ENCODE measurements around the gene ITPK1.

ITPK1 gene

DNA sequence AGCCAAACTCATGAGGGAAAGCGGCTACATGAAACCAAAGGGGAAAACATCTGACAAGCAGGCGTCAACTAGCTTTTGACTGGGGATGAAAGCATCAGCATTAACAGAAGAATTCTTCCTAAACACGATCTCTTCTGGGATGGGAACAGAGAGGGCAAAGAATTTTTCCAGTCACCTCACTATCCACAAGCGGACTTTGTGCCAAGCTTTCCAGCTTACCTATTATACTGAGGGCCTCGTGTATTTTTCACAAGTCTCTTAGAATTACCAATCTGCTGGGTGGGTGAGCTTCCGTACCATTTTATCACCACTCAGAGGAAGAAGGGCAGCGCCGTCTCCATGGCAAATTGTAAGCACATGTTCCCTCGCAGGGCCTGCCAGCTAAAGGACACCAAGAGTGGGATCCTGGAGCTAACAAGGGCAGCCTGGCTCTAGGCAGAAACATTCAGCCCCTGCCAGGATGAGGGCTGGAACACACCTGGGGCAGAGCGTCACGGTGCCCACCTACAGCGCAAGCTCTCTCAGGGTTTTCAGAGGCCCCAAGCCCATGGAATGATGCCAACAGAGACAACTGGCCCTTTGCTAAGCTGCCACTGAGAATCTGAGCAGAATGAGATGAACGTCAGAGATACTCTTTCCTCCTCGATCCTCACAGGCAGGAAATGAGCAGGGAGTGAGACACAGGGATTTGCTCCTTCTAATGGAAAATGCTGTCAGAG, 118.2 kb downstream of the ITPK1 start:
- H3K36me3 ChIP-seq (ENCODE audit: control insufficient read depth, insufficient read depth, low read length) = no peaks in the 10 kb centered on the region
- DNase-seq = no peak
- H3K27ac ChIP-seq (ENCODE audit: insufficient read depth, low read length, poor library complexity, severe bottlenecking) = no peak overlapping the region
- H3K4me3 ChIP-seq (ENCODE audit: insufficient read depth, low read depth, low read length, poor library complexity, severe bottlenecking) = no peak overlapping the region
- H3K4me1 ChIP-seq (ENCODE audit: control insufficient read depth, insufficient read depth, low read length, poor library complexity, severe bottlenecking) = no peaks in the 10 kb centered on the region
- H3K9me3 ChIP-seq (ENCODE audit: control insufficient read depth, low read length) = no peaks in the 10 kb centered on the region
- H3K27me3 ChIP-seq (replicated peaks; ENCODE audit: control insufficient read depth, insufficient read depth, low read length, poor library complexity, severe bottlenecking) = no peaks in the 10 kb centered on the region

DNA sequence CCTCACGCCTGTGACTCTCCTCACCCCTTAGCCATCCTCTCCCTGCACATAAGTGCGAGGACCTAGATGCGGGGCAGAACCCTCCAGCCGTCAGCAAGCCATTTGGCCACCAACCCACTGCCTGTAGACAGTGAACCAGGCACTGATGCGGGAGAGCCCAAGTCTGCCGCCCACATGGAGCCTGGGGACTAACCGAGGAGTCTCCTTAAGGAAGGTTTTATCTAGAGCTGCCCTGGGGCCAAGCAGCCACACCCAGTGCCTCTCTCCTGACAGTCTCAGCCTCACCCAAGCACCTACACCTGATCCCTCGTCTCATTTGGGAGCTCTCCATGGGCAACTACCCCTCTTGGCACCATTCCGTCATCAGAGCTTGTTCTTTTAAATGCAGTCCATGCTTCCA, 120.1 kb downstream of the ITPK1 start:
- Histone ChIP-seq H3K4me1 (ENCODE audit: control insufficient read depth, insufficient read depth, low read length, poor library complexity, severe bottlenecking) (no peaks in the 10 kb centered on the region), H3K4me3 (ENCODE audit: insufficient read depth, low read depth, low read length, poor library complexity, severe bottlenecking) (no peak overlapping the region), H3K9me3 (ENCODE audit: control insufficient read depth, low read length) (no peaks in the 10 kb centered on the region), H3K27ac (ENCODE audit: insufficient read depth, low read length, poor library complexity, severe bottlenecking) (no peak overlapping the region), H3K27me3 (replicated peaks; ENCODE audit: control insufficient read depth, insufficient read depth, low read length, poor library complexity, severe bottlenecking) (no peaks in the 10 kb centered on the region), H3K36me3 (ENCODE audit: control insufficient read depth, insufficient read depth, low read length) (peaks cover 3% of the 10 kb centered on the region)
- no peak for DNase-seq

DNA sequence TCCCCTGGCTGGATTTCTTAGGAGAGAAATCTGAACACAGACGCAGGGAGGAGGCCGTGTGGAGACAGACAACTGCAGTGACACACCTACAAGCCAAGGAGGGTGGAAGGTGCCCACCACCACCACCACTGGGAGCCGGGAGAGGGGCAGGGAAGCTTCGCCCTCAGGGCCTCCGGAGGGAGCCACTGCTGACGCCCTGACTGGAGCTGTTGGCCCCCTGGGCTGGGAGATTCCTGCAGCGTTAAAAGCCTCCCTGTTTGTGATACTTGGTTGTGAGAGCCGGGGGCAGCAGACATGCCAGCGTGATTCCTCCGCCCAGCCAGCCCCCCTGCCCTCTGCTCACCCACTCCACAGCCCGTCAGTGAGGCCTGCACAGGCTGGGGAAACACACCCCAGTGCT, 120.8 kb downstream of the ITPK1 start:
- no peaks in the 10 kb centered on the region for H3K9me3 ChIP-seq (ENCODE audit: control insufficient read depth, low read length)
- H3K4me1 ChIP-seq (ENCODE audit: control insufficient read depth, insufficient read depth, low read length, poor library complexity, severe bottlenecking) = no peaks in the 10 kb centered on the region
- H3K27me3 ChIP-seq (replicated peaks; ENCODE audit: control insufficient read depth, insufficient read depth, low read length, poor library complexity, severe bottlenecking) = no peaks in the 10 kb centered on the region
- DNase-seq = no peak
- peaks cover 3% of the 10 kb centered on the region for H3K36me3 ChIP-seq (ENCODE audit: control insufficient read depth, insufficient read depth, low read length)
- H3K27ac ChIP-seq (ENCODE audit: insufficient read depth, low read length, poor library complexity, severe bottlenecking) = no peak overlapping the region
- no peak overlapping the region for H3K4me3 ChIP-seq (ENCODE audit: insufficient read depth, low read depth, low read length, poor library complexity, severe bottlenecking)

DNA sequence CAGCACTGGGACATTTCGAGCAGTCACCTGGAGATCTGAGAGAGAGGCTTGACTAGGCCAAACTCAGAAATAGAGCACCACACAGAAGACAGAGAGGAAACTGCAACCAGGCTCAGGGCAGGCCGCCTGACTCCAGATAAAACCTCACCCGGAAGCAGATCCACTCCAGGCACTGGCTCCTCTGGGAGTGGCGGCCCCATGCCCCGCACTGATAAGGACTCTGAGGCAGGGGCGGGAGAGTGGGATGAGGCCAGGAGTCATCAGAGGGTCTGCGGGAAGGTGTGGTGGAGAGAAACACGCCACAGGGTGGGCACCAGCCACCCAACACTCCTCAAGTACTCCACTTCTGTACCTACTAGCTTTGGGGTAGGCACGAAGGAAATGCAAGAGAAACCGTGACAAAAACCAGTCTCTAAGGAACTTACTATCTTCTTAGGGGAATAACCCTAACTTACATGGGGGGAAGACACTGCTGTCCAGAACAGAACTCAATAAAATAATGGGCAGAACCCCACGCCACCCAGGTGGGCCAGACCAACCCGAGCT, 121.5 kb downstream of the ITPK1 start:
- no peaks in the 10 kb centered on the region for H3K27me3 ChIP-seq (replicated peaks; ENCODE audit: control insufficient read depth, insufficient read depth, low read length, poor library complexity, severe bottlenecking)
- H3K9me3 ChIP-seq (ENCODE audit: control insufficient read depth, low read length) = no peaks in the 10 kb centered on the region
- peaks cover 3% of the 10 kb centered on the region for H3K36me3 ChIP-seq (ENCODE audit: control insufficient read depth, insufficient read depth, low read length)
- no peak for DNase-seq
- no peaks in the 10 kb centered on the region for H3K4me1 ChIP-seq (ENCODE audit: control insufficient read depth, insufficient read depth, low read length, poor library complexity, severe bottlenecking)
- no peak overlapping the region for H3K4me3 ChIP-seq (ENCODE audit: insufficient read depth, low read depth, low read length, poor library complexity, severe bottlenecking)
- no peak overlapping the region for H3K27ac ChIP-seq (ENCODE audit: insufficient read depth, low read length, poor library complexity, severe bottlenecking)

DNA sequence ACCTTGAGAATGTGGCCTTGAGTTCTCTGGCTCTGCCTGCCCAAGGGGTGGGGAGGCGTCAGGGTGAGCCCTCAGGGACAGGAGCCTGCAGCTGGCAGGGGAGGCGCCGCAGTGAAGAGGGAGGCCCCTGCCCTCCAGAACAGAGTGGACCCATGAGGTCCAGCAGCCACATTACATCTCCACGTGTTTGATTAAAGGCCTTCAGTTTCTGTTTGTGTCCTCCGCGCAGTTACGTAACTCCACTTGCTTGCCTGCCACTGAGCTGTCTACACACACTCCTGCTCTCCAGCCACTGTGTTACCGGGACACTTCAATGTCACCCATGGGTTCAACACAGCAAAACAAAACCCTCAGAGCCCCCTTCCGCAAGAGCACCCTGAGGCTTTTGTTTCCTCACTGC, 122.4 kb downstream of the ITPK1 start:
- Histone ChIP-seq H3K4me1 (ENCODE audit: control insufficient read depth, insufficient read depth, low read length, poor library complexity, severe bottlenecking) (no peaks in the 10 kb centered on the region), H3K9me3 (ENCODE audit: control insufficient read depth, low read length) (no peaks in the 10 kb centered on the region), H3K27ac (ENCODE audit: insufficient read depth, low read length, poor library complexity, severe bottlenecking) (no peak overlapping the region), H3K4me3 (ENCODE audit: insufficient read depth, low read depth, low read length, poor library complexity, severe bottlenecking) (no peak overlapping the region), H3K27me3 (replicated peaks; ENCODE audit: control insufficient read depth, insufficient read depth, low read length, poor library complexity, severe bottlenecking) (no peaks in the 10 kb centered on the region), H3K36me3 (ENCODE audit: control insufficient read depth, insufficient read depth, low read length) (peaks cover 3% of the 10 kb centered on the region)
- no peak for DNase-seq

DNA sequence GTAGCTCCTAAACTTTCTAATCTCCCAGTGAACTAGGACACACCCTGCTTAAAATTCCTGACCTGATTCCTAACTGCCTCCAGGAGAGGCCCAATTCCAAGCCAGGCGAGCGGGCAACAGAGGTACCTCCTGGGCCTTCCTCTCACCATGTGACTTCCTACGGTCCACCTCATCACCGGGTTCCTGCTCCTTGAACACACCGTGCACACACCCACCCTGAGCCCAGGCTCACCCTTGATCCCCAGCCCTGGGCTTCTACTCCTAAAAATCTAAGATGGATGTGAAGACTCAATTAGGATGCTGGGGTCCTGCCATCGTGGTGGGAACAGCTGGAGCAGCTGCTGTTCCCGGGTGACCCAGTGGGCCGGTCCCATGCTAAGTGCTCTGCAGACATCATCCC, 124.2 kb downstream of the ITPK1 start:
- Histone ChIP-seq H3K27ac (ENCODE audit: insufficient read depth, low read length, poor library complexity, severe bottlenecking) (no peak overlapping the region), H3K9me3 (ENCODE audit: control insufficient read depth, low read length) (no peaks in the 10 kb centered on the region), H3K36me3 (ENCODE audit: control insufficient read depth, insufficient read depth, low read length) (peaks cover 3% of the 10 kb centered on the region), H3K4me3 (ENCODE audit: insufficient read depth, low read depth, low read length, poor library complexity, severe bottlenecking) (no peak overlapping the region), H3K4me1 (ENCODE audit: control insufficient read depth, insufficient read depth, low read length, poor library complexity, severe bottlenecking) (no peaks in the 10 kb centered on the region), H3K27me3 (replicated peaks; ENCODE audit: control insufficient read depth, insufficient read depth, low read length, poor library complexity, severe bottlenecking) (no peaks in the 10 kb centered on the region)
- DNase-seq = no peak

DNA sequence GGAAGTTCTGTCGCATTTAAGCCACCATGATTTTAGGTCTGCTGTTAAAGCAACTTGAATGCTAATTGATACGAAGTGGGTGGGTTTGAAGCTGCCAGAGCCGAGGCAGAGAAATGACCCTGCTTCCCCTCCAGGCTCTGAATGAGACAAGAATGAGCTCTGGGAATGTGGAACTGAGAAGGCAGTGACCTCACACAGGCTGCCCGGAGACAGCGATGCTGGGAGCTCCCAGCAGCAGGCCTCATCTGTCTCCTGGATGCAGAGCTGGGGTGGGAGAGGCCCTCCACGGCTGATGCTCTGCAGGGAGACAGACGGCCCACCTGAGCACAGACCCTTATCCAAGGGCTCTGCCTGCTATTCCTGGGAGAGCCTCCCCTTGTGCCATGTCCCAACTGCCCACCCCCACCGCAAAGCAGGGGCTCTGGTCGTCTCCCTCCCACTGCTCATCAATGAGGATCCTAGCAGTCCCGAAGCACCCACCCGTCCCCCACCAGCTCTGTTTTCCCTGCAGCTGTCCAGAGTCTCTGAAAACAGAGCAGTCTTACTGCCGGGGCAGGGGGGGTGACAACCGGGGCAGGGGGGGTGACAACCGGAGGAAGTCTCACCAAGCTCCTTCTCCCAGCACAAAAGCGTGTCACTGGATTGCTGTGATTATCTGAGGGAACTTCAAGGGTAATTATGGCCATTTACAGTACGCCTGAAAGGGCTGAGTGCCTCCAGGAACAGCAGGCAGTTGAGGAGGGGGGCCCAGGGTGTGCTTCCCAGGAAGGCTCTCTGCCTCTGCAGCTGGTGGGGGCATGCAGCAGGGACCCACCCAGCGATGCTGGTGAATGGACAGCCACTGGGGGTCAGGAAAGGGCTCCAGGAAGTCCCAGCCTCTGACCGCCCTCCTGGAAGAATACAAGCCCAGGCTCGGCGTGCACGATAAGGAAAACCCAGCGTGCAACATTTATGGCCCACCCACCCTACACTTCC, 125.0 kb downstream of the ITPK1 start:
- H3K36me3 ChIP-seq (ENCODE audit: control insufficient read depth, insufficient read depth, low read length) = peaks cover 3% of the 10 kb centered on the region
- no peak overlapping the region for H3K27ac ChIP-seq (ENCODE audit: insufficient read depth, low read length, poor library complexity, severe bottlenecking)
- no peak overlapping the region for H3K4me3 ChIP-seq (ENCODE audit: insufficient read depth, low read depth, low read length, poor library complexity, severe bottlenecking)
- no peak for DNase-seq
- no peaks in the 10 kb centered on the region for H3K27me3 ChIP-seq (replicated peaks; ENCODE audit: control insufficient read depth, insufficient read depth, low read length, poor library complexity, severe bottlenecking)
- H3K9me3 ChIP-seq (ENCODE audit: control insufficient read depth, low read length) = no peaks in the 10 kb centered on the region
- H3K4me1 ChIP-seq (ENCODE audit: control insufficient read depth, insufficient read depth, low read length, poor library complexity, severe bottlenecking) = no peaks in the 10 kb centered on the region

DNA sequence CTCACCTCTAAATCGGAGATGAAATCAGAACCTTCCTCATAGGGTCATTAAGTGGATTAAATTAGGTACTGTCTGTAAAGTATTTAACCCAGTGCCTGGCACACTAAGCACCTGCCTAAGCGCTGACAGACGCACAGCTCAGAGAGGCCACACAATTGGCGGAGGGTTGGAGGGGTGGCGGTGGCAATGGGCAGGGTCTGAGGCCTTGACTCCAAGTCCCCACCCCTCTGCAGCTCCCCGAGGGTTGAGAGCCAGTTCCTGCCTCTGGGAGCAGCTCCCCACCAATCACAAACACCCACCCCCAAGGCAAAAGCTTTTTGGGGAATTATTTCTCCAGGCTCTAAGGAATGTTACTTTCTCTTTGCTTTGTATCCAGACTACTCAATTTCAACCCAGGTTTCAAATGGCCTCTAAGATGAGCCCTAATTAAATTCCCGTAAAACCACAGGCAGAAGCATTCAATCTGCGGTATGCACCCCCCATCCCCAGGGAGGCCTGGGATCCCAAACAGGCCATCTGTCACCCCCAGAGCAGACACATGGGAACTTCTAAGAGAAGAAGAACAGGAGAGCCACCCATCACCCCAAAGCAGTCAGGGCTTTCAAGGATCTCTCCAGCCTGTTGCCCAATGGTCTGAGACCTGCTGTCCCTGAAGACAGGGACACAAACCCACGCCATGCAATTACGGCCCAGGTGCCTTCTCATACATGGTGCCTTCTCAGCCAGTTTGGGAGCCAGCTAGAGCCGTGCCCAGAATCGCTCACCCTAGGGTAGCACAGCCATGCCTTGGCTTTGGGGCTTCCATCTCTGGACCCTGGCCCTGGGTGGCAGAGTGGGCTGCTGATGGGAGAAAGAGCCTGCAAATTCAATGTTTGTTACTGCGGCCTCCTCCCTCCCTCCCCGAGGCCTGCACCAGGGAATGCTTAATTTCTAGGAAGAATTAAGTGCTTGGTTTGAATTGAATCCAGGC, 126.7 kb downstream of the ITPK1 start:
- no peaks in the 10 kb centered on the region for H3K27me3 ChIP-seq (replicated peaks; ENCODE audit: control insufficient read depth, insufficient read depth, low read length, poor library complexity, severe bottlenecking)
- peaks cover 3% of the 10 kb centered on the region for H3K36me3 ChIP-seq (ENCODE audit: control insufficient read depth, insufficient read depth, low read length)
- no peaks in the 10 kb centered on the region for H3K9me3 ChIP-seq (ENCODE audit: control insufficient read depth, low read length)
- DNase-seq = no peak
- H3K4me3 ChIP-seq (ENCODE audit: insufficient read depth, low read depth, low read length, poor library complexity, severe bottlenecking) = no peak overlapping the region
- H3K4me1 ChIP-seq (ENCODE audit: control insufficient read depth, insufficient read depth, low read length, poor library complexity, severe bottlenecking) = no peaks in the 10 kb centered on the region
- H3K27ac ChIP-seq (ENCODE audit: insufficient read depth, low read length, poor library complexity, severe bottlenecking) = no peak overlapping the region

DNA sequence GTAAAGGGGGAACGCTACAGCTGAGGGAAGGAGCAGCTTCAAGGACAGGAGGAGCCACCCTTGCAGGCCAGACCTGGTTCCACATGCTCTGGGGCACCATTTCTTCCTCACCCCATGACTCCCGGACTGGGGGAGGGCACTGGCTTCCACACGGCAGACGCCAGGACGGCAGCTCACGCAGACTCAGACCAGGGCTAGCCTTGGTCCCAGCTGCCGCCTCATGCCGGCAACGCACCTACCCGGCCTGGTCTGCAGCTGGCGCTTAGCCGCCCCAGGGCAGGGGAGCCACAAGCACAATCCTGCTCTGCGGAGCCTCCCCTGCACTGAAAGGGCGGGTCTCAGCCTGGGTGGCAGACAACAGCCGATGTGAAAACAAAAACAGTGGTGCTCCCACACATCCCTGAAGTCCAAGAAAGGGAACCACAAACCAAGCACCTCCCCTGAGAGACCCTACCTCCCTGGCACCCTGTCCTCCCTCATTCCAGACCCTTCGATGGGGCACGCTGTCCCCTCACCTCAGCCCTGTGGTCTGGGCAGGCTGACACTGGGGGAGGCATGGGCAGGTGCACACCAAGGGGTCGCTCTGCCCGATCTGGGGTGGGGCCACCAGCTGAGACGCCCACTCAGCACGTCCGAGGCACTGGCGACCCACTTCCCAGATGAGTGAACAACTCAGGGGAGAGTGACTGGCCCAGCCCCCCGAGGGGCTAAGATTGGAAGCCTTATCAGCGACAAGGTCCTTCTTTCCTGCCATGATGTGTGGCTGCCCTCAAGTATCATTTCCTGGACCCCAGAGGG, 127.8 kb downstream of the ITPK1 start:
- no peaks in the 10 kb centered on the region for H3K27me3 ChIP-seq (replicated peaks; ENCODE audit: control insufficient read depth, insufficient read depth, low read length, poor library complexity, severe bottlenecking)
- H3K27ac ChIP-seq (ENCODE audit: insufficient read depth, low read length, poor library complexity, severe bottlenecking) = no peak overlapping the region
- H3K36me3 ChIP-seq (ENCODE audit: control insufficient read depth, insufficient read depth, low read length) = peaks cover 4% of the 10 kb centered on the region

More for the DNA sequence above, 127.8 kb downstream of the ITPK1 start:
- no peak for DNase-seq
- Histone ChIP-seq H3K4me1 (ENCODE audit: control insufficient read depth, insufficient read depth, low read length, poor library complexity, severe bottlenecking) (no peaks in the 10 kb centered on the region), H3K4me3 (ENCODE audit: insufficient read depth, low read depth, low read length, poor library complexity, severe bottlenecking) (no peak overlapping the region), H3K9me3 (ENCODE audit: control insufficient read depth, low read length) (no peaks in the 10 kb centered on the region)

Data from effector memory CD4-positive, alpha-beta T cell (primary cell).